Lower leg skin (tissue), 3 donors: ENCODE data around the gene FLYWCH2.

Experiments used
- POLR2A ChIP-seq, 2 donors: fragments of 450-650 bp; IDR thresholded peaks; one replicate each; pipeline ENCODE4 v1.6.1; 2016 to 2017; ENCODE audit warnings: antibody characterized with exemption in 2 of 2, mild to moderate bottlenecking in 1 of 2, moderate library complexity in 1 of 2
- TF ChIP-seq, protein P1 (sequence below), 3 donors: fragments of 450-650 bp; IDR thresholded peaks; one replicate each; pipeline ENCODE4 v1.5.1; 2016; ENCODE audit warnings: antibody characterized with exemption in 3 of 3, mild to moderate bottlenecking in 3 of 3, moderate library complexity in 2 of 3

DNA sequence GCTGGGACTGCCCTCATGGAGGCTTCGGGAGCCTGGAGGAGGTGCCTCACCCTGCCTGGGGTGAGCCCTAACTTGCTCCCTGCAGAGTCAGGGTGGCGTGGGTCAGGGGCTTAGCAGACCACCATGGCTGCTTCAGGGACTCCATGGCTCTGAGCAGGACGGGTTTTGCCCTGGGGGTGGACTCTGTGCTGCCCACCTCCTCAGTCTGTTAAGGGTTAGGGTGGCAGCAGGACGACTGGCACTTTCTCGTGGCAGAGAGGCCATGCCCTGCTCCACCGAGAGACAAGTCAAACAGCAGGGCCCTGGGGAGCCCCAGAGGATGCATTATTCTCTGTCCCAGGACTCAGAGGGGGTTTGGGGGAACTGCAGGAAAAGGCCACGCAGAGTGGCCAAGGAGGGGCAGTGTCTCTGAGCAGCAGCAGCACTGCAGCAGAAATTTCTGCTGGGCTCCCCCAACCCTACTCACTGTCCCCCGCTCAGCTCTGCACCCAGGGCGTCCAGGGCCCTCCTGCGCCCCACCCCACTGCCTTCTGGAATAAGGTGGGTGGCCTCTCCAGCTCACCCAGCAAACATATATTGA is 23.2 kb upstream of the FLYWCH2 start:
- TF ChIP-seq, protein P1, sequence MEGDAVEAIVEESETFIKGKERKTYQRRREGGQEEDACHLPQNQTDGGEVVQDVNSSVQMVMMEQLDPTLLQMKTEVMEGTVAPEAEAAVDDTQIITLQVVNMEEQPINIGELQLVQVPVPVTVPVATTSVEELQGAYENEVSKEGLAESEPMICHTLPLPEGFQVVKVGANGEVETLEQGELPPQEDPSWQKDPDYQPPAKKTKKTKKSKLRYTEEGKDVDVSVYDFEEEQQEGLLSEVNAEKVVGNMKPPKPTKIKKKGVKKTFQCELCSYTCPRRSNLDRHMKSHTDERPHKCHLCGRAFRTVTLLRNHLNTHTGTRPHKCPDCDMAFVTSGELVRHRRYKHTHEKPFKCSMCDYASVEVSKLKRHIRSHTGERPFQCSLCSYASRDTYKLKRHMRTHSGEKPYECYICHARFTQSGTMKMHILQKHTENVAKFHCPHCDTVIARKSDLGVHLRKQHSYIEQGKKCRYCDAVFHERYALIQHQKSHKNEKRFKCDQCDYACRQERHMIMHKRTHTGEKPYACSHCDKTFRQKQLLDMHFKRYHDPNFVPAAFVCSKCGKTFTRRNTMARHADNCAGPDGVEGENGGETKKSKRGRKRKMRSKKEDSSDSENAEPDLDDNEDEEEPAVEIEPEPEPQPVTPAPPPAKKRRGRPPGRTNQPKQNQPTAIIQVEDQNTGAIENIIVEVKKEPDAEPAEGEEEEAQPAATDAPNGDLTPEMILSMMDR (IDR thresholded peaks at IDR 0.05): no peak
- TF ChIP-seq POLR2A (IDR thresholded peaks at IDR 0.05): no peak
